ENCODE results near the gene ZNF469. TPM values are rescaled to one million over a fixed set of nuclear protein-coding genes. Genes with fewer than 3 reads are reported as not detected.

Gene ZNF469
- total RNA-seq, 6 experiments from 2014 or later = 0.22 to 1.3 (median 0.37) TPM

DNA sequence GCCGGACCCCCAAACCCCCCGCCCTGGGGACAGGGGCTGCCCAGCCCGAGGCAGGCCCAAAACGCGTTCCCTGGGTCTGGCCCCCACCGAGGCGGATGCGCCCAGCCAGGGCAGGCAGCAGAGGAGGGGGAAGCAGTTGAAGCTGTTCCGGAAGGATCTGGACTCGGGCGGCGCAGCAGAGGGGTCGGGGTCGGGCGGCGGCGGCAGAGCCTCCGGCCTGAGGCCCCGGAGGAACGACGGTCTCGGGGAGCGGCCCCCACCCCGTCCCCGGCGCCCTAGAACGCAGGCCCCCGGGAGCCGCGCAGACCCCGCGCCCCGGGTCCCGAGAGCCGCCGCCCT, 47.4 kb downstream of the ZNF469 start:
- intact Hi-C loops (cut with DNase I) = no loop called here
- WGBS (ENCODE audit: insufficient coverage, low coverage, low lambda C conversion rate, missing lambda C conversion rate) = 0% methylated on average over 1 of the region's 36 CpGs
- H3K27ac ChIP-seq = peak overlapping the region; percentile 31 to 57 (median 54)
- no peaks in the 10 kb centered on the region for H3K36me3 ChIP-seq
- TF ChIP-seq POLR2A (IDR thresholded peaks at IDR 0.05) = no peak
- TF ChIP-seq, protein P1, sequence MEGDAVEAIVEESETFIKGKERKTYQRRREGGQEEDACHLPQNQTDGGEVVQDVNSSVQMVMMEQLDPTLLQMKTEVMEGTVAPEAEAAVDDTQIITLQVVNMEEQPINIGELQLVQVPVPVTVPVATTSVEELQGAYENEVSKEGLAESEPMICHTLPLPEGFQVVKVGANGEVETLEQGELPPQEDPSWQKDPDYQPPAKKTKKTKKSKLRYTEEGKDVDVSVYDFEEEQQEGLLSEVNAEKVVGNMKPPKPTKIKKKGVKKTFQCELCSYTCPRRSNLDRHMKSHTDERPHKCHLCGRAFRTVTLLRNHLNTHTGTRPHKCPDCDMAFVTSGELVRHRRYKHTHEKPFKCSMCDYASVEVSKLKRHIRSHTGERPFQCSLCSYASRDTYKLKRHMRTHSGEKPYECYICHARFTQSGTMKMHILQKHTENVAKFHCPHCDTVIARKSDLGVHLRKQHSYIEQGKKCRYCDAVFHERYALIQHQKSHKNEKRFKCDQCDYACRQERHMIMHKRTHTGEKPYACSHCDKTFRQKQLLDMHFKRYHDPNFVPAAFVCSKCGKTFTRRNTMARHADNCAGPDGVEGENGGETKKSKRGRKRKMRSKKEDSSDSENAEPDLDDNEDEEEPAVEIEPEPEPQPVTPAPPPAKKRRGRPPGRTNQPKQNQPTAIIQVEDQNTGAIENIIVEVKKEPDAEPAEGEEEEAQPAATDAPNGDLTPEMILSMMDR (IDR thresholded peaks at IDR 0.05) = no peak
- ATAC-seq (peak; percentile 5 to 39 (median 22)), DNase-seq (no peak)
- H3K4me3 ChIP-seq = peak overlapping the region; percentile 26 to 46 (median 33)
- no peaks in the 10 kb centered on the region for H3K9me3 ChIP-seq
- no peaks in the 10 kb centered on the region for H3K4me1 ChIP-seq
- no peaks in the 10 kb centered on the region for H3K27me3 ChIP-seq

- 0% methylated on average over 1 of the region's 80 CpGs for WGBS (ENCODE audit: insufficient coverage, low coverage, low lambda C conversion rate, missing lambda C conversion rate)
- Histone ChIP-seq H3K4me1 (no peaks in the 10 kb centered on the region), H3K9me3 (no peaks in the 10 kb centered on the region), H3K27me3 (no peaks in the 10 kb centered on the region), H3K27ac (peak overlapping the region; percentile 31 to 57 (median 54)), H3K4me3 (peak overlapping the region; percentile 26 to 46 (median 33)), H3K36me3 (no peaks in the 10 kb centered on the region)
- ATAC-seq (peak; percentile 38 to 64 (median 50)), DNase-seq (peak in 1 of 3 donors; percentile 53)
- intact Hi-C loops (cut with DNase I) = no loop called here
- TF ChIP-seq POLR2A (IDR thresholded peaks at IDR 0.05) = no peak
- TF ChIP-seq, protein P1 (IDR thresholded peaks at IDR 0.05) = no peak
These were observed 48.0 kb downstream of the ZNF469 start for GRCh38 chr16:88430524-88431446.

DNA sequence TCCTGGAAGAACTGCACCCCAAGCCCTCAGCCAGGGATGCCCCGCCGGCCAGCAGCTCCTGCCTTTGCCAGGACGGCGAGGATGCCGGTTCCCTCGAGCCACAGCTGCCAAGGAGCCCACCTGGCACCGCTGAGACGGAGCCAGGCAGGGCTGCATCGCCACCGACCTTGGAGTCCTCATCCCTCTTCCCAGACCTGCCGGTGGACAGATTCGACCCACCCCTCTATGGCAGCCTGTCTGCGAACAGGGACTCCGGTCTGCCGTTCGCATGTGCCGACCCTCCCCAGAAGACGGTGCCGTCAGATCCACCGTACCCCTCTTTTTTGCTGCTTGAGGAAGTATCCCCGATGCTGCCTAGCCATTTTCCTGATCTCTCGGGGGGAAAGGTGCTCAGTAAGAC, 48.9 kb downstream of the ZNF469 start:
- intact Hi-C loops (cut with DNase I) = no loop called here
- WGBS (ENCODE audit: insufficient coverage, low coverage, low lambda C conversion rate, missing lambda C conversion rate) = no CpG with 5 or more reads among the region's 22 CpGs

DNA sequence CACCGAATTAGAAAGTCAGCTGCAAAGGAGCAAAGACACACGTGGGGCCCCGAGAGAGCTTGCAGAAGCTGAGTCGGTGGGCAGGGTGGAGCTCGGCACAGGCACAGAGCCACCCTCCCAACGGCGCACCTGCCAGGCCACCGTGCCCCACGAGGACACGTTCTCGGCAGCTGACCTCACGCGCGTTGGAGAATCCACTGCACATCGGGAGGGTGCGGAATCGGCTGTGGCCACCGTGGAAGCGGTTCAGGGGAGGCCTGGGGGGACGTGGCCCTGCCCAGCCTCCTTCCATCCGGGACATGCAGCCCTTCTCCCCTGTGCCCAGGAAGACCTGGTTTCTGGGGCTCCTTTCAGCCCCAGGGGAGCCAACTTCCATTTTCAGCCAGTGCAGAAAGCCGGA, 49.4 kb downstream of the ZNF469 start:
- intact Hi-C loops (cut with DNase I) = no loop called here
- H3K4me3 ChIP-seq = no peak overlapping the region
- 51% methylated on average over 2 of the region's 22 CpGs for WGBS (ENCODE audit: insufficient coverage, low coverage, low lambda C conversion rate, missing lambda C conversion rate)
- ATAC-seq (no peak), DNase-seq (no peak)
- no peaks in the 10 kb centered on the region for H3K4me1 ChIP-seq
- H3K9me3 ChIP-seq = no peaks in the 10 kb centered on the region
- TF ChIP-seq, protein P1 (IDR thresholded peaks at IDR 0.05) = no peak
- no peak for TF ChIP-seq POLR2A (IDR thresholded peaks at IDR 0.05)
- no peaks in the 10 kb centered on the region for H3K36me3 ChIP-seq
- no peaks in the 10 kb centered on the region for H3K27me3 ChIP-seq
- H3K27ac ChIP-seq = no peak overlapping the region

More for the DNA sequence above, 48.9 kb downstream of the ZNF469 start:
- ATAC-seq (no peak), DNase-seq (no peak)
- Histone ChIP-seq H3K9me3 (no peaks in the 10 kb centered on the region), H3K4me1 (no peaks in the 10 kb centered on the region), H3K27me3 (no peaks in the 10 kb centered on the region), H3K4me3 (no peak overlapping the region), H3K36me3 (no peaks in the 10 kb centered on the region), H3K27ac (no peak overlapping the region)
- TF ChIP-seq, protein P1 (IDR thresholded peaks at IDR 0.05) = no peak
- no peak for TF ChIP-seq POLR2A (IDR thresholded peaks at IDR 0.05)

Other genes with a start within 250 kb of the ZNF469 start
- gene ZFPM1, start 70.3 kb downstream of the ZNF469 start, total RNA-seq = 10 to 100 TPM in 2 of 6 experiments, 1 to 10 TPM in 4; 3.8 to 15.5 (median 8.3) TPM
- gene ZC3H18, start 187.4 kb downstream of the ZNF469 start, total RNA-seq = 10 to 100 TPM in 5 of 6 experiments, 1 to 10 TPM in 1; 8.7 to 22.8 (median 16.4) TPM